Upper lobe of left lung (tissue), 4 donors: ENCODE measurements around the gene FAM234A.
"Not testable (repeated sequence)": the region's sequence is repeated elsewhere in the genome, so short reads cannot be mapped to it uniquely, and the experiment has no call there.

Experiments
- CTCF ChIP-seq, 6 experiments: fragments of 450-650 bp in 4 of 6; fragments of 200-600 bp in 2 of 6; sonication (generic) in 2 of 6; IDR thresholded peaks; one replicate each; pipeline ENCODE4 v1.5.1; 2016 to 2019; ENCODE audit warnings: antibody characterized with exemption in 6 of 6
- POLR2A ChIP-seq, 4 donors: fragments of 450-650 bp; IDR thresholded peaks; one replicate each; pipeline ENCODE4 v1.5.1; 2016 to 2017; ENCODE audit warnings: antibody characterized with exemption in 4 of 4, mild to moderate bottlenecking in 2 of 4
- POLR2AphosphoS5 ChIP-seq, 2 donors: sonication (generic); formaldehyde crosslinking; IDR thresholded peaks; one replicate each; pipeline ENCODE4 v1.5.1; 2017; ENCODE audit warnings: antibody characterized with exemption in 2 of 2

- TF ChIP-seq POLR2A, CTCF, POLR2AphosphoS5 (IDR thresholded peaks at IDR 0.05): not testable (repeated sequence)
Observed at GRCh38 chr16:258091-258490, 23.5 kb downstream of the FAM234A start.
